ENCODE measurements around the gene THRB.

- TF ChIP-seq CTCF (conservative IDR thresholded peaks at IDR 0.05): no peak
- TF ChIP-seq EZH2 (IDR thresholded peaks at IDR 0.05; ENCODE audit: low read depth): no peak
Measured at GRCh38 chr3:24518990-24519367, 24.3 kb upstream of the THRB start.
